Measurements from ENCODE around the gene CNFN.

Gene CNFN

GRCh38 chr19:42370626-42371175, 19.4 kb downstream of the CNFN start:
- FAIRE-seq, result no peak

DNA sequence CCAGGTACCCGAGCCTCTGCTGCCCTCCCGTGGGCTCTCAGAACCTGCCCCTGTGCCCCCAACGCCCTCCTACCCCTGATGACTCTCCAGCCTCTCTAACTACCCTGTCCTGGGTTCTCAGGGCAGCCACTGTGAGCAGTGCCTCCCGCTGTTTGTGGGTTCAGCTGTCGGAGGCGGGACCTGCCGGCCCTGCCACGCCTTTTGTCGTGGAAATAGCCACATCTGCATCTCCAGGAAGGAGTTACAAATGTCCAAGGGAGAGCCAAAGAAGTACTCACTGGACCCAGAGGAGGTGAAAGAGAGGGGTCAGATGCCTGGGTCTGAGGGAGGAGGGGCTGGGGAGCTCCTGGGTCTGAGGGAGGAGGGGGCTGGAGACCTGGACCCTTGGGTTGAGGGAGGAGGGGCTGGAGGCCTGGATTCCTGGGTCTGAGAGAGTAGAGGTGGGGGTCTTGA, 20.0 kb downstream of the CNFN start:
- no peak for FAIRE-seq

- no peak for FAIRE-seq
Measured at GRCh38 chr19:42369433-42370067, 20.5 kb downstream of the CNFN start.

- no peak for FAIRE-seq
Measured at GRCh38 chr19:42368765-42369164, 21.3 kb downstream of the CNFN start.

DNA sequence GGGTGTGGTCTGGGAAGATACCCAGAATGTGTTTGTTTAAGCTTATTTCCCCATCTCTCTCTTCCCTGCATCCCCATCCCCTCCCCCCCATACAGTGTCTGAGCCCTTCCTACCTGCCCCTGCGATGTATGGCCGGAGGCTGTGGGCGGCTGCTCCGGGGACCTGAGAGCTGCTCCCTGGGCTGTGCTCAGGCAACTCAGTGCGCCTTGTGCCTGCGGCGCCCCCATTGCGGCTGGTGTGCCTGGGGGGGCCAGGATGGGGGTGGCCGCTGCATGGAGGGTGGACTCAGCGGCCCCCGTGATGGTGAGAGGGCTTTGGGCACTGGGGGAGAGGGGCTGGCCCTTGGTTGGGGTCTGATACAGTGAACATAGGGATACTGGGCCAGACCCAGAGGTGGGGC, 21.7 kb downstream of the CNFN start:
- FAIRE-seq, result no peak

DNA sequence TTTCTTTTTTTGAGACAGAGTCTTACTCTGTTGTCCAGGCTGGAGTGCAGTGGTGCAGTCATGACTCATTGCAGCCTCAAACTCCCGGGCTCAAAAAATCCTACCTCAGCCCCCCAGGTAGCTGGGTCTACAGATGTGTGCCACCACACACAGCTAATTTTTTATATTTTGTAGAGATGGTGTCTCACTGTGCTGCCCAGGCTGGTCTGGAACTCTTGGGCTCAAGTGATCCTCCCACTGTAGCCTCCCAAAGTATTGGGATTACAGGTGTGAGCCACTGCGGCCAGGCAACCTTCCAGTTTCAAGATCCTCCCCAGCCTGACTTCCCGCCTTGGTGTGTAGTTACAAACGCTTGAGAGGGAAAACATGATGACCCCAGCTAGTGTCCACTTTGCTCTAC, 22.2 kb downstream of the CNFN start:
- no peak for FAIRE-seq

DNA sequence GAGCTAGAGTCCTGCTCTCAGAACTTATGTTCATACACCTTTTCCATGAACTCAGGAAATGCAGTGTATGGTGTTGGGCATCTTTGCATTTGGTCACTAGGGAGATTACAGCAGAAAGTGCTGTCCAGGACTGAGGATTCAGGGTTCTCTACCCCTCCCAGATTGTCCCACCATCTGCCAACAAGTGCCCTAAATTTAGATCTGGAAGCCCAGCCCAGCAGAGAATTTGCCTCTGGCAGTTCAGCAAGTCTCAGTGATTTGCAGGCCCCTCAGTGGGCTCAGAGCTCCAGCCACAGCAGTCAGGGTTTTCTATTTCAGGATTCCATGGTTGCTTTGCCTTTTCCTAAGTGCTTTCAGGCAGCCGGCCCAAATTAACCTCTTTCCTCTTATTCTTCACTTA, 23.4 kb downstream of the CNFN start:
- FAIRE-seq, result no peak

- FAIRE-seq, result no peak
Measured at GRCh38 chr19:42363614-42364346, 26.3 kb downstream of the CNFN start.

GRCh38 chr19:42362891-42363440, 27.1 kb downstream of the CNFN start:
- no peak for FAIRE-seq

GRCh38 chr19:42362342-42362741, 27.8 kb downstream of the CNFN start:
- no peak for FAIRE-seq

DNA sequence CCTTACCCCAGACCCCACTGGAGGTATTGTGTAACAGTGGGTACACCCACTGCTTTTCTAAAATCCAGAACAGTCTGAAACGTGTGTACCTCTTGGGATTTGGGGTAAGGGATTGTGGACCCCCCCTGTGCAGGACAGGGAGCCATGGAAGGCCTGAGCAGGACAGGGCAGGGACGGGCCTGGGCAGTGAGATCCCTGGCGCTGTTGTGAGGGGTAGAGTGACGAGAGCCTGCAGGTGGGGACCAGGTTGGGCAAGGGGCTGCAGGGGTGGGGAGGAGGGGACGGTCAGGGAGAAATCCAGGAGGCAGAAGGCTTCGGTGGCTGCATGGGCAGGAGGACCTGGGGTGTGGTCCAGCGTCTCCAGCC, 28.6 kb downstream of the CNFN start:
- FAIRE-seq, result no peak

- no peak for FAIRE-seq
Measured at GRCh38 chr19:42360787-42361544, 29.1 kb downstream of the CNFN start.

GRCh38 chr19:42357290-42357689, 32.8 kb downstream of the CNFN start:
- FAIRE-seq, result no peak

GRCh38 chr19:42356686-42357085, 33.4 kb downstream of the CNFN start:
- FAIRE-seq, result no peak

- no peak for FAIRE-seq
Measured at GRCh38 chr19:42355896-42356295, 34.2 kb downstream of the CNFN start.

DNA sequence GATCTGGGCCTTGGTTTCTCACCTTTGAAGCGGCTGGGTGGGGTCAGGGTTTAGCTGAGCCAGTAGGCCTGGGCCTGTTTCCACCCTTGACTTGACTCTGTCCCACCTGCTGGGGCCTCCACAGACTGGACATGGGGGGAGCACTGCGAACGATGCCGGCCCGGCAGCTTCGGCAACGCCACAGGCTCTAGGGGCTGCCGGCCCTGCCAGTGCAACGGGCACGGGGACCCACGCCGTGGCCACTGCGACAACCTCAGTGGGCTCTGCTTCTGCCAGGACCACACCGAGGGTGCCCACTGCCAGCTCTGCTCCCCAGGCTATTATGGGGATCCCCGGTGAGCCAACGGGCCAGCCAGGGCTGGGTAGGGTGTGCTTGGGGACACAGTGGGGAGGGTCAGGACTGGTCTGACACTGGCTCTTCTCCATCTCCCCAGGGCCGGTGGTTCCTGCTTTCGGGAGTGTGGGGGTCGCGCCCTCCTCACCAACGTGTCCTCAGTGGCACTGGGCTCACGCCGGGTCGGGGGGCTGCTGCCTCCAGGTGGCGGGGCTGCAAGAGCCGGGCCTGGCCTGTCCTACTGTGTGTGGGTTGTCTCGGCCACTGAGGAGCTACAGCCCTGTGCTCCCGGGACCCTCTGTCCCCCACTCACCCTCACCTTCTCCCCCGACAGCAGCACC, 36.6 kb downstream of the CNFN start:
- FAIRE-seq, result no peak

DNA sequence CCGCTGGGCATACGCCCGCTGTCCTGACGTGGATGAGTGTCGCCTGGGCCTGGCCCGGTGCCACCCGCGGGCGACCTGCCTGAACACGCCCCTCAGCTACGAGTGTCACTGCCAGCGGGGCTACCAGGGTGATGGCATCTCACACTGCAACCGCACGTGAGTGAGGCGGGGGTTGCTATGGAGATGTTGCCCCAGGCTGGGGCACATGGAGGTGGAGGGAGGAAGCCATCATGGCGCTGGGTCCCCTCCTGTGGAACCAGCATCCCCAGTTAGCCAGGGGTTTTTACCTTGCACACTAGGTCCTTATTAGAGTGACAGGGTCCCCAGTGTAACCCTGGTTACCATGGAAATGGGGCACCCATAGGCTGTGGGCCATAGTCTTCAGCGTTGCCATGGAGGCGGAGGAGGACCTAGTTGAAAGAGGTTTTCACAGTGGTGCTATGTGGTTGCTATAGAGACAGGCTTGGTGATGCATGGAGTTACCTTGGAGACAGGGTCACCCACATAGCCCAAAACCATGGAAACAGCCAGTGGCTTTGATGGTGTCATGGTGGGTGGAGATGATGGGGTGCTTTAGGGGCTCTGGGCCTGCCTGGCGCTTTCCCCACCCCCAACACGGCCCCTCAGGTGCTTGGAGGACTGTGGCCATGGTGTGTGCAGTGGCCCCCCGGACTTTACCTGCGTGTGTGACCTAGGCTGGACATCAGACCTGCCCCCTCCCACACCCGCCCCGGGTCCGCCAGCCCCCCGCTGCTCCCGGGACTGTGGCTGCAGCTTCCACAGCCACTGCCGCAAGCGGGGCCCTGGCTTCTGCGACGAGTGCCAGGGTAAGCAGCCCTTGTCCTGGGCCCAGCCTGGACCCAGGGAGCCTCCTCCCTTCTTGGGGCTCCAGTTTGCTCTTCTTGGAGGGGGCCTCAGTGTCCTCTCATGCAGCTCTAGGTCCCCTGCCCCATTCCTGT, 37.5 kb downstream of the CNFN start:
- FAIRE-seq, result no peak

DNA sequence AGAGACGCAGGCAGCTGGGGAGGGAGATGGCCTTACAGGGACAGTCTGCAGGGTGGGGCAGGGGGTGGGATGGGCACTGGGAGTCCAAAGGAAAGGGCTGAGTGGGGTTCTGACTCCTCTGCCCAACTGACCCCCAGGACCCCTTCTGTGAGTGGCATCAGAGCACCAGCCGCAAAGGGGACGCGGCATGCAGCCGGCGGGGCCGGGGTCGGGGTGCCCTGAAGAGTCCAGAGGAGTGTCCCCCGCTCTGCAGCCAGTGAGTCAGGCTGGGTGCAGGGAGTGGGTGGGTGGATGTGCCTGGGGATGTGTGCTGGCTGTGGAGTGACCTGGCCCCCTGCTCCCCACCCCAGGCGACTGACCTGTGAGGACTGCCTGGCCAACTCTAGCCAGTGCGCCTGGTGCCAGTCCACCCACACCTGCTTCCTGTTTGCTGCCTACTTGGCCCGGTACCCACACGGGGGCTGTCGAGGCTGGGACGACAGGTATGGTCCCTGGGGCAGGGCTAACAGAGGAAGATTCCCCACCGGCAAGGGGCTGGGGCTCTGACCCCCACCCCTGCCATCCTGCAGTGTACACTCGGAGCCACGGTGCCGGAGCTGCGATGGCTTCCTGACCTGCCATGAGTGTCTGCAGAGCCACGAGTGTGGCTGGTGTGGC, 38.9 kb downstream of the CNFN start:
- FAIRE-seq, result no peak

- FAIRE-seq, result no peak
Measured at GRCh38 chr19:42350417-42350816, 39.7 kb downstream of the CNFN start.

GRCh38 chr19:42349378-42350107, 40.6 kb downstream of the CNFN start:
- no peak for FAIRE-seq

Data from A204.1 (cell line).